Neutrophil (primary cell): ENCODE data around the gene CEP63.

Experiments
- H3K27ac ChIP-seq: fragments of 200-600 bp; sonication (generic); 2 replicates; pipeline ENCODE4 v1.5.1; 2016; ENCODE audit warnings: mild to moderate bottlenecking, moderate library complexity
- H3K27me3 ChIP-seq: fragments of 200-600 bp; sonication (generic); 2 replicates; pipeline ENCODE4 v1.6.0; 2016; ENCODE audit warnings: mild to moderate bottlenecking
- H3K36me3 ChIP-seq: fragments of 200-600 bp; sonication (generic); 2 replicates; pipeline ENCODE4 v1.5.1; 2017
- H3K4me1 ChIP-seq, 2 experiments: fragments of 200-600 bp in 1 of 2; sonication (generic) in 1 of 2; 1 replicate in 1 of 2; 2 replicates in 1 of 2; pipeline versions ENCODE4 v1.5.1 to v1.6.1; 2013 to 2016; ENCODE audit warnings: low read depth in 1 of 2, low read length in 1 of 2, mild to moderate bottlenecking in 1 of 2, moderate library complexity in 1 of 2; ENCODE audit not compliant: control insufficient read depth in 1 of 2, insufficient read depth in 1 of 2
- H3K4me3 ChIP-seq, 2 experiments: fragments of 200-600 bp in 1 of 2; sonication (generic) in 1 of 2; 1 replicate in 1 of 2; 2 replicates in 1 of 2; pipeline ENCODE4 v1.5.1; 2013 to 2016; ENCODE audit warnings: low read depth in 1 of 2, low read length in 1 of 2, mild to moderate bottlenecking in 1 of 2, moderate library complexity in 1 of 2
- H3K9me3 ChIP-seq: fragments of 200-600 bp; sonication (generic); 2 replicates; pipeline ENCODE4 v1.5.1; 2016
- TF ChIP-seq, protein P1 (sequence below): fragments of 200-600 bp; sonication (generic); IDR thresholded peaks from 2 replicates; pipeline ENCODE4 v1.5.1; 2016; ENCODE audit warnings: antibody characterized with exemption

CEP63 gene

GRCh38 chr3:134608771-134609435 is 123.0 kb downstream of the CEP63 start:
- H3K36me3 ChIP-seq = peaks cover 41% of the 10 kb centered on the region
- H3K4me1 ChIP-seq = peaks cover 61 to 69% of the 10 kb centered on the region in 2 experiments
- no peaks in the 10 kb centered on the region for H3K27me3 ChIP-seq

DNA sequence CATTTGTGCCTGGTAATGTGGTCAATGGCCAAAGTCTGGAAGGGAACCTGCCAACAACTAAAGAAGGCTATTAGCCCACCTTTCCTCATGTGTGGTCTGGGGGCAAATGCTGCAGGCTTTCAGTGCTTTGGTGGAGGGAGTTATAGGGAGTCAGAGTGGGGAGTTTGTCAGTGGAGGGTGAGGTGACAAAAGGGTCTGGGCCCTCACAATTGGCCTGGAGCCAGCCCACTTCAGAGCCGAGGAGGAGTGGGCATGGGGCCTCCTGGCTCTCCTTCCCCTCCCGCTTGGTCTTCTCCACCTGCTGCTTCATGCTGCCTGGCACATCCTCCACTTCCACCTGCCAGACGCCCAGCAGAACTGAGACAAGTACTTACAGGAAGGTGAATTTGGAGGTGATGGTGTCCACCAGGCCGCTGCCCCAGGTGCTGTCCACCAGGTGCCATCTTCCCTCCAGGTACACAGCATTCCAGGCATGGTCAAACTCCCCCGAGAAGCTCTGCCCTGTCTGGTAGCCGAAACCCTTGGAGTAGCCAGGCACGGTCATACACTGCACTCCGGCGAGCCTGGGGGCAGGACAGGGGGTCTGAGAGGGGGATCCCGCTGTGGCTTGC is 124.1 kb downstream of the CEP63 start:
- TF ChIP-seq, protein P1, sequence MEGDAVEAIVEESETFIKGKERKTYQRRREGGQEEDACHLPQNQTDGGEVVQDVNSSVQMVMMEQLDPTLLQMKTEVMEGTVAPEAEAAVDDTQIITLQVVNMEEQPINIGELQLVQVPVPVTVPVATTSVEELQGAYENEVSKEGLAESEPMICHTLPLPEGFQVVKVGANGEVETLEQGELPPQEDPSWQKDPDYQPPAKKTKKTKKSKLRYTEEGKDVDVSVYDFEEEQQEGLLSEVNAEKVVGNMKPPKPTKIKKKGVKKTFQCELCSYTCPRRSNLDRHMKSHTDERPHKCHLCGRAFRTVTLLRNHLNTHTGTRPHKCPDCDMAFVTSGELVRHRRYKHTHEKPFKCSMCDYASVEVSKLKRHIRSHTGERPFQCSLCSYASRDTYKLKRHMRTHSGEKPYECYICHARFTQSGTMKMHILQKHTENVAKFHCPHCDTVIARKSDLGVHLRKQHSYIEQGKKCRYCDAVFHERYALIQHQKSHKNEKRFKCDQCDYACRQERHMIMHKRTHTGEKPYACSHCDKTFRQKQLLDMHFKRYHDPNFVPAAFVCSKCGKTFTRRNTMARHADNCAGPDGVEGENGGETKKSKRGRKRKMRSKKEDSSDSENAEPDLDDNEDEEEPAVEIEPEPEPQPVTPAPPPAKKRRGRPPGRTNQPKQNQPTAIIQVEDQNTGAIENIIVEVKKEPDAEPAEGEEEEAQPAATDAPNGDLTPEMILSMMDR = no peak
- peaks cover 51 to 59% of the 10 kb centered on the region in 2 experiments for H3K4me1 ChIP-seq
- no peak overlapping the region for H3K4me3 ChIP-seq
- H3K27me3 ChIP-seq = no peaks in the 10 kb centered on the region
- no peaks in the 10 kb centered on the region for H3K9me3 ChIP-seq
- H3K36me3 ChIP-seq = peaks cover 37% of the 10 kb centered on the region
- no peak overlapping the region for H3K27ac ChIP-seq

More at GRCh38 chr3:134608771-134609435, 123.0 kb downstream of the CEP63 start:
- TF ChIP-seq, protein P1 = no peak
- Histone ChIP-seq H3K9me3 (no peaks in the 10 kb centered on the region), H3K27ac (peak overlapping the region; percentile 99), H3K4me3 (no peak overlapping the region)

GRCh38 chr3:134610432-134611385 is 124.9 kb downstream of the CEP63 start:
- no peaks in the 10 kb centered on the region for H3K27me3 ChIP-seq

DNA sequence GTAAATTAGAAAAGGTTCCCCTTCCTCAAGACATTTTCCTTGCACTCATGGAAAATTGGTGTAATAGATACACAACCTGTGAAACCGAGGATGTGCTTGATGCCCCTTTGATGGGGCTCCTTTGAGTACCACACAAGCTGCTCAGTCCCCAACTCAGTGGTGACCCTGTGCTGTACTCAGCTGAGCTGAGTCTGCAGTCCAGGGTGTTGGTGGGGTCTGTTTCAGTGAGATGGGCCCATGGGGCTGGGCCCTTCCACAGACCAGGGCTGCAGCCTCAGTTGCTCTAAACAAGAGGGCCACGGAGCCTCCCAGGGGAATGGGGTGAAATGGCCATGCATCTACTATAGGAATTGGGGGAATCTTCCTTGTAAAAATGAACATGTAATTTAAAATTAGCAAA is 125.7 kb downstream of the CEP63 start:
- Histone ChIP-seq H3K9me3 (no peaks in the 10 kb centered on the region), H3K36me3 (peaks cover 48% of the 10 kb centered on the region), H3K27me3 (no peaks in the 10 kb centered on the region), H3K4me1 (peaks cover 35 to 43% of the 10 kb centered on the region in 2 experiments), H3K4me3 (no peak overlapping the region), H3K27ac (peak overlapping the region; percentile 21)
- TF ChIP-seq, protein P1 = no peak

More at GRCh38 chr3:134610432-134611385, 124.9 kb downstream of the CEP63 start:
- Histone ChIP-seq H3K4me3 (no peak overlapping the region), H3K27ac (peak overlapping the region; percentile 21), H3K36me3 (peaks cover 40% of the 10 kb centered on the region), H3K9me3 (no peaks in the 10 kb centered on the region), H3K4me1 (peaks cover 43 to 51% of the 10 kb centered on the region in 2 experiments)
- TF ChIP-seq, protein P1 = no peak

- Histone ChIP-seq H3K36me3 (peaks cover 54% of the 10 kb centered on the region), H3K4me1 (peaks cover 20 to 27% of the 10 kb centered on the region in 2 experiments), H3K9me3 (no peaks in the 10 kb centered on the region), H3K27ac (peak overlapping the region; percentile 65), H3K27me3 (no peaks in the 10 kb centered on the region), H3K4me3 (no peak overlapping the region)
- TF ChIP-seq, protein P1 = no peak
These were observed 127.2 kb downstream of the CEP63 start for GRCh38 chr3:134613006-134613520.
